H54 (cell line): ENCODE results near the gene TMBIM6.
"Not testable (repeated sequence)": the region's sequence is repeated elsewhere in the genome, so short reads cannot be mapped to it uniquely, and the experiment has no call there.

ENCODE experiments used
- DNase-seq: peaks from one replicate; pipeline ENCODE4 v3.0.0; 2011; ENCODE audit warnings: low spot score, mixed read lengths; ENCODE audit not compliant: insufficient read length
- FAIRE-seq: peaks from 3 replicates; lab custom pipeline; 2011; peaks lifted over from hg19 to GRCh38; lab: Jason Lieb, UNC
- POLR2A ChIP-seq: IDR thresholded peaks from 2 replicates; pipeline ENCODE4 v1.6.1; 2011; ENCODE audit warnings: low read depth, mild to moderate bottlenecking, low read length

The TMBIM6 gene

GRCh38 chr12:49741882-49742620, 694 bp downstream of the TMBIM6 start:
- TF ChIP-seq POLR2A, result 0 out of 2 replicates have a peak, but pooled peaks have one; percentile 7
- DNase-seq (peak; percentile 57), FAIRE-seq (no peak)

- FAIRE-seq, result no peak
- TF ChIP-seq POLR2A, result no peak
Observed at GRCh38 chr12:49744363-49744885, 3.1 kb downstream of the TMBIM6 start.

GRCh38 chr12:49748306-49748705, 6.9 kb downstream of the TMBIM6 start:
- DNase-seq, result no peak

More at GRCh38 chr12:49744363-49744885, 3.1 kb downstream of the TMBIM6 start:
- no peak for DNase-seq

GRCh38 chr12:49748800-49749199, 7.4 kb downstream of the TMBIM6 start:
- TF ChIP-seq POLR2A, result no peak
- FAIRE-seq, result peak; percentile 23
- no peak for DNase-seq

More at GRCh38 chr12:49748306-49748705, 6.9 kb downstream of the TMBIM6 start:
- TF ChIP-seq POLR2A, result no peak
- no peak for FAIRE-seq

GRCh38 chr12:49750027-49750995, 9.0 kb downstream of the TMBIM6 start:
- no peak for DNase-seq
- no peak for TF ChIP-seq POLR2A
- FAIRE-seq, result peak; percentile 78

GRCh38 chr12:49750996-49751393, 9.6 kb downstream of the TMBIM6 start:
- no peak for TF ChIP-seq POLR2A
- DNase-seq (no peak), FAIRE-seq (no peak)

GRCh38 chr12:49761677-49762467, 20.5 kb downstream of the TMBIM6 start:
- TF ChIP-seq POLR2A, result no peak
- DNase-seq (no peak), FAIRE-seq (no peak)

- DNase-seq, result no peak
- TF ChIP-seq POLR2A, result no peak
- no peak for FAIRE-seq
Observed at GRCh38 chr12:49762468-49762847, 21.1 kb downstream of the TMBIM6 start.

- DNase-seq (no peak), FAIRE-seq (no peak)
- TF ChIP-seq POLR2A, result no peak
Observed at GRCh38 chr12:49763006-49763591, 21.7 kb downstream of the TMBIM6 start.

- DNase-seq (no peak), FAIRE-seq (no peak)
Observed at GRCh38 chr12:49764126-49764525, 22.8 kb downstream of the TMBIM6 start.

GRCh38 chr12:49766115-49766455, 24.7 kb downstream of the TMBIM6 start:
- DNase-seq, result no peak
- FAIRE-seq, result no peak
- TF ChIP-seq POLR2A, result no peak

More at GRCh38 chr12:49764126-49764525, 22.8 kb downstream of the TMBIM6 start:
- no peak for TF ChIP-seq POLR2A

GRCh38 chr12:49767333-49767732, 26.0 kb downstream of the TMBIM6 start:
- no peak for TF ChIP-seq POLR2A
- FAIRE-seq, result no peak
- no peak for DNase-seq

GRCh38 chr12:49773102-49773501, 31.7 kb downstream of the TMBIM6 start:
- not testable (repeated sequence) for FAIRE-seq, DNase-seq

GRCh38 chr12:49776413-49776812, 35.1 kb downstream of the TMBIM6 start:
- peak; percentile 57 for FAIRE-seq
- no peak for TF ChIP-seq POLR2A
- peak; percentile 53 for DNase-seq
